ENCODE data around the gene CYB5A. TPM values are rescaled to one million over a fixed set of nuclear protein-coding genes. Genes with fewer than 3 reads are reported as not detected.
"Not testable (repeated sequence)": the region's sequence is repeated elsewhere in the genome, so short reads cannot be mapped to it uniquely, and the experiment has no call there.

Gene CYB5A, protein sequence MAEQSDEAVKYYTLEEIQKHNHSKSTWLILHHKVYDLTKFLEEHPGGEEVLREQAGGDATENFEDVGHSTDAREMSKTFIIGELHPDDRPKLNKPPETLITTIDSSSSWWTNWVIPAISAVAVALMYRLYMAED
- total RNA-seq (2014; rRNA removed; shearing (Covaris generic)) = 45.9 and 47.7 TPM in 2 replicates

DNA sequence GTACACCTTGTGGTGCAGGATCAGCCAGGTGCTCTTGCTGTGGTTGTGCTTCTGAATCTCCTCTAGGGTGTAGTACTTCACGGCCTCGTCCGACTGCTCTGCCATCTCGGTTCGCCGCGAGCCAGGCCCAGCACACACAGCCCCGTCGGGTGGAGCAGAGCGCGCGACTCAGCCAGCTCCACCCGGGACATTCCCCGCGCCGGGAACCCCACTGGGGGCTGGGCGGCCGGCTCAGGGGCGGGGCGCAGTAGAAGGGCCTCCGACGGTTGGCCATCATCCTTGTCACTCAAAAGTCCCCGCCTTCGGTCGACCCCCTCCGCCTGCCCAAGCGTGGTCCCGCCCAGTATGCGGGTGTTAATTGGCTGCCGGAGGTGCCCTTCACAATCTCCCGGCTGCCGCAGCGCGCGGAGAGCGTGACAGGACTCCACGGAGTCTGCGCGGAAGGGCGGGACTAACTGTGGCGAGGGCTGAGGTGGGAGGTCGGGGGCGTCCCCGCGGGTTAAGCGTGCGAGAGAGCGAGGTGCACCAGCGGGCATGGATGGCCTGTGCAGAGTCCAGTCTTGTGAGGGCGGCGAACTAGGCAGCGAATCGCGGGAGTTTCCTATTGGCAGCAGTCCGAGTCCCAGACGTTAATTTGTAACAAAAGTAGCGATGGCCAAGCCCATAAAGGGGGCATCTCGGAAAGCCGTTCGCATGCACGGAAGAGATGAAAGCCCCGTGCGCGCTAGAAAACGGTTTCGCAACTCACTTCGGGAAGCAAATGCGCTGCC lies at the start of gene CYB5A:
CYB5A (minus strand) TSS at position 193 of the 770 bp plus-strand sequence; CDS start at position 105, 88 bp downstream.
- peak; percentile 94 for DNase-seq (ENCODE audit: low read depth)

DNA sequence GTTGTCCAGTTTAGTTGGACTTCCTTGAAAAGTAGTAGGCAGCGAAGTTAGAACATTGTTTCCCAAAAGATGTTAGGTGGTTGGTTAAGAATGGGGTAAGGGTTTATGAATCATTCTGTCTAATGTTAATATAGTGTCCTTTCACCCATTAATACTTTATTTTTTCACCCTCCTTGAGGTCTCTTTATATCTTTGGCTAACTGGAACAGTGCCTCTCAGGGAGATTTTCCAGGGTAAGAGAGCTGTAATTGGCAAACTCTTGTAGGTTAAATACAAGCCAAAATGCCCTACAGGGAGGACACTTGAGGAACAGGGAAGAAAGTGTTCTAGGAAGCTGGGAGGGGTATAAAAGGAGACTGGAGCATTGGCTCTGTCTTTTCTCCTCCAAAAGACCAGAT lies 46.1 kb upstream of the CYB5A start:
- DNase-seq (ENCODE audit: low read depth) = no peak

DNA sequence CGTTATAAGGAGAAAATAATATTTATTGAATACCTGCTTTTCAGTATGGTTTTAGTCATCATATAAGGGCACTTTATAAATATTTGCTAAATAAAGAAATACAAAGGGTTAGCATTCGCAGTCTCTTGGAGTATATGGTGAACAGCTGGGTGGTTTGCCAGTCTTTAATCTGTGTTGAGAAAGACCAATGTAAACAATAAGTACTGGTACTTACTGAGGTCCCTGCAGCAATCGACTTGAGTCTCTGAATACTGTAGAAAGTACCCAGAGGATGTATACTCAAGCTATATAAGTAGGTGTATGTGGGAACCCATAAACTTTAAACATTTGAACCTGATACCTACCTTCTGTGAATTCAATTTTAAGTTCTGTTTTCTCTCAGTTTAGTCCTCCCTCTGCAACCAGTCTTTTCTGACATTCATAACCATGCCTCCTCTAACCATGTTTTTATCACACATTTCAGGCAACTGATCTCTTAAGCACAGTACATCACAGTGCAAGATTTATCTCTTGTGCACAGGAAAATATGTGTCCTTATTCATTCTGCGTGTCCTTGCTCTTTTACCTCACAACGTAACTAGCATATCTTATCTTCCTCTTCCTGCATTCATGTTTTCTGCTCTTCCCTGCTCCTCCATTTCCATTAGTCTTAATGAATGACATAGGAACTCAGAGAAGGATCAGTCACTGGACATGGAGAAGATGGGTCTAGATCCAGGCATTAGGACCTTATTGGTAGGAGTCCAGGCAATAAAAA lies 45.6 kb upstream of the CYB5A start:
- DNase-seq (ENCODE audit: low read depth) = no peak

DNA sequence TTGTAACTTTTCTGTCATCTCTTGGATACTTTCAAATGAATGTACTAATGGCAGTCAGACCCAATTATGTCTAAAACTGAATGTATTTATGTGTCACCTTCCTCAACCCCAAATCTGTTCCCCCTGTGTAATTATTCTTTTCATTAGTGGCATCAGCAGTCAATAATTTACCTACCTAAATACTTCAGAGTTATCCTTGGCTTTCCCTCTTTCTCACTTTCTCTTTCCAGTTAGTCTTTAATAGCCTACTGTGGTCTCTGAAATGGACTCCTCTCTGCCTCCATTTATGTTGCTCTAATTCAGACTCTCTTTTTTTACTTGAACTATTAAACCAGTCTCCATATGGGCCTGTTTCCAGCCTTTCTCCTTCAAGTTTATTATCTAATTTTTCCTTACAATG lies 44.9 kb upstream of the CYB5A start:
- DNase-seq (ENCODE audit: low read depth) = no peak

DNA sequence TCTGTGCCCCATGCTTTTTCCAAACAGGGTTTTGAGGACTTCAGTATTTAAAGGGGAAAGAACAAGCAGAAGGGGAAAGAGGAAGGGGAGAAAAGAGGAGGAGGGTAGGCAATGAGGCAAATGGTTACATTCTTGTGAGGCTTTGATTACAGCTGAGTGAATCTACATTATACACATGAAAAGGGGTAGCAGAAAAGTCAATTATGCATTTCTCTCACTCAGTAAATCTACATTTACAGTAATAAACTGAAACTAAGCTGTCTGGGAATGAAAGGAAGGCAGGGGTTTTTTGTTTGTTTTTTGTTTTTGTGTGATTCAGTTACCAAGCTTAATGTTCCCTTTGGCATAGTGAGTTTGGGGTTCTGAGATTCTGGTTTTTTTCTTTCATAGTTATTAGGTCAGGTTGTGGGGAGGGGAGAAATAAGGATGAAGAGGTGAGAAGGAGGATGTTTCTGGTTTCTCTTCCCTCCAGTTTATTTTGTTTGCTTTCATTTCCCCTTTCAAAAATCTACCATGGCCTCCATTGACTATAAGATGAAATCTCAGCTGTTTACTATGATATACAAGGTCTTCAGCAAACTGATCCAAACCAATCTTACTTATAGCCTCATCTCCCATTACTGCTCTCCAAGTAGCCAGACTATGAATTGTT lies 42.6 kb upstream of the CYB5A start:
- no peak for DNase-seq (ENCODE audit: low read depth)

DNA sequence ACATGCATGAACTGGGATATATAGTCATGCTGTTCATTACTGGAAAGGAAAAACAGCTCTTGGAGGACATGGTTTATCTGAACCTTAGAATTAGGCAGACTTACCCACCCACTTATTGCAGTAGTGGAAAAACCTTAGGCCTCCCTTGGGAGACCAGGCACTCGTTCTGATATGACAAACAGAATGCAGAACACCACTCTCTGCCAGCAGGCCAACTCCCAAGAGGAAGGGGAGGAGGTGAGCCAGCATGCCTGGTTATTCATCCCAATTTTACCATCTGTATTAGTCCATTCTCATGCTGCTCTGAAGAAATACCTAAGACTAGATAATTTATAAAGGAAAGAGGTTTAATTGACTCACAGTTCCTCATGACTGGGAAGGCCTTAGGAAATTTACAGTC lies 41.3 kb upstream of the CYB5A start:
- no peak for DNase-seq (ENCODE audit: low read depth)

DNA sequence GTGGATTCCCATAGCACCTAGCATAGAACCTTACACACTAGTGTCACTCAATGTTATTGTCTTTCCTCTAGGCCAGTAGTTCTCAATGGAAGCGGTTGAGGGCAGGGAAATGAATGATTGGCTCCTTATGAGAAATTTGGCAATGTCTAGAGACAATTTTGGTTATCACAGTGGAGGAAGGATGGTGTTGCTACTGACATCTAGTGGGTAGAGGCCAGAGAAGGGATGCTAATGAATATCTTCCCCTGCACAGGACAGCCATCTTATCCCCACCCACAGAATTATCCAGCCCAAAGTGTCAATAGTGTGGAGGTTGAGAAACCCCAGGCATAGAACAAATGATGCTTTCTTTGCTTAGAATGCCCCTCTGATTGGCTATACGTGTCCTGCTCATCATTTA lies 39.6 kb upstream of the CYB5A start:
- peak; percentile 25 for DNase-seq (ENCODE audit: low read depth)

DNA sequence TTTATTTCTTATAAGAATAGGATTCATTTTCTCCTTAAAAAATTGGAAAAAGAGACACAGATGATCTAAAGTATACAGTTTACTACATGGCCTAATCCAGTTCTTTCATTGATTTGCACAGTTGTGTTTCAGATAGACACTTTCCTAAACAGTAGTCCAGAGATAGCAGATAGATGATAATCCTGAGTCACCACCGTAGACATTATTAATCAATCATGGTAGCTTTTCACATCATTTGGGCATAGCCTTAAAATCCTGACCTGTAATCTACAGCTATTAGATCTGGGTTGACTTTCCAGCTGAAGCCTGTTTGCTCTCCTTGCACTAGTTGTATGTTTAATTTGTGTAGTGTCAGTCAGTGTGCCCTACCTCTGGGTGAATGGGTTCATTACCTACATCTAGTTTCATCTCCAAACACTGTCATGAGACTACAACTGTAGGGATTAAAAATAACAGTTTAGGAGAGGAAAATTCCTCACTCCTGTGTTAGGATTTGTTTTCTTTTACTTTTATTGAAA lies 38.0 kb upstream of the CYB5A start:
- no peak for DNase-seq (ENCODE audit: low read depth)

DNA sequence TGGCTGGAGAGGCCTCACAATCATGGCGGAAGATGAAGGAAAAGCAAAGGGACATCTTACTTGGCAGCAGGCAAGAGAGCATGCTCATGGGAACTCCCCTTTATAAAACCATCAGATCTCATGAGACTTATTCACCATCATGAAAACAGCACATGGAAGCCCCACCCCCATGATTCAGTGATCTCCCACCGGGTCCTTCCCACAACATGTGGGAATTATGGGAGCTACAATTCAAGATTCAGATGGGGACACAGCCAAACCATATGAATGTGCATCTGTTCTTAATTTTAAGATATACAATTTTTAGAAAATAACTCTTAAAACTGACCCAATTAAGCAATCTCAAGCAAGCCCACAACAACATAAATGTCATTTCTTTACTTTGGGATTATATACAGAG lies 36.4 kb upstream of the CYB5A start:
- no peak for DNase-seq (ENCODE audit: low read depth)

DNA sequence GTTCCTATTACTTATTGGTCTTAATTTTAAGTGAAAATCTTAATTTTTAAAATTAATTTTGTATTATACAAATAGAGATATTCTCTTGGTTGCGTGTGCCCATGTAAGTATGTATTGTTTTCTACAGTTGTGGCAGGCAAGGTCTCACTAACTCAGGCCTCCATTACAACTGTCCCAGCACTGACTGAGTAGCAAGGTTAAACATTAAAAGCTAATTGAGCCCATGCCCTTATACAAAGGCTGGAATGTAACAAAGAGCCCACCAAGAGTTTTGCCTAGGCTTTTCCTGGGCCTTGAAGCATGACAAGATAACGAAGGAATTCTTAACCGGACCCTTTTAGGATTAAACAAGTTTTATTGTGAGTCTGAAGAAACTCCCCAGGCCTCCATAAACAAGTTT lies 35.0 kb upstream of the CYB5A start:
- not testable (repeated sequence) for DNase-seq (ENCODE audit: low read depth)

DNA sequence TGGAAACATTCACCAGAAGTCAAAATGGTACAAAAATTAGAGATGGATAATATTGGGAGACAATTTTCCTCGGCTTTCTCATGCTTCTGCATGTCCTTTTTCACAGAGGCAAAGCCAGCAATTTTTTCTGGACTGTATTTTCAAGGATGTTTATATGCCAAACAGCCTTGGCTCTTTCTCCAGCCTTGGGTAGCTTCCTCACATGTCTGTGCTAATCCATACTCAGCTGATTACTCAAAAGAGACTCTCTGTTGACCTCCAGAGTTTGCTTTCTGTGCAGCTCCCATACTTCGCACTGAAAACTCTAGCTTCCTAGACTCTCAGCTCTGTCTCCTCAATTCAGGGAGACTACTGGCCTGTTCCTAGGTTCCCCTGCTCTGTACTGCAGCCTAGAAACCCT lies 34.5 kb upstream of the CYB5A start:
- DNase-seq (ENCODE audit: low read depth) = no peak

DNA sequence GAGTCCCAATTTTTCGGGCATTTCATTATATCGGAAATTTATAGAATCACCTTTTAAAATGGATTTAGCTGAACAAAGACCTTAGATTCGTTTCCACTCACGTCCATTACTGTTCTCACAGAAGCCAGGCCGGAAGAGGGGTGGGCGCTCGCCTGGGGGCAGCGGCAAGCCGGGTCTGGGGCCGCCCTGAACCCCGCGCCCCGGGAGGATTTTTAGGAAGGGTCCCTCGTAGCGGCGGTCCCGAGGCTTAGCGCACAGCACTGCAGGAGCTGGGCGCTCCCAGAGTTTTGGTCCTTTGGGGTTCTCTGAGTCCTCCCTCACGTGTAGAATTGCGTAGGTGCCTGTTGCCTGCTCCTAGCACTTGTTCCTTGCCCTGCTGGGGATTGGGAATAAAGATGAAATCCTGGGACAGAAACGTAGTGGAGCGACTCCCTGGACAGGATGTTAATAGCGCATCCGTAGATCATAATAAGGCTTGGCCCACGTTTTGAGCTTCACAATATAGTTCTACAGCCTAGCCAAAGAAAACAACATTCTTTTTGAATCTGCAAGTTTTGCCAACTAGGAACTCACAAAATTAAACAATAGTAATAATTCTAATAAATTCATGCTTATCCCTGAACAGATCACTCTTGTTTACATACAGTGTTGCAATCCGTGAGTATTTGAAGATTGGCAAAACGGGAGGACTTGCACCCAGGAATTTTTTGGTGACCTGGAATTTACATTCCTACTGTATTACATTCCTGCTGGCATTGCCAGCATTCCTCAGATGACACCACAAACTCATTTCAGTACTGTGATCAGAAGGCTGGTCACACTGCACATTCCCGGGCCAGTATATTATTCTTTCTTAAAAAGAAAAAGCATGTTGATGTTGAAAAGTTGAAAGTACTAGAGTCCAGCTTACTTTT lies 24.8 kb upstream of the CYB5A start:
- DNase-seq (ENCODE audit: low read depth) = peak; percentile 58

DNA sequence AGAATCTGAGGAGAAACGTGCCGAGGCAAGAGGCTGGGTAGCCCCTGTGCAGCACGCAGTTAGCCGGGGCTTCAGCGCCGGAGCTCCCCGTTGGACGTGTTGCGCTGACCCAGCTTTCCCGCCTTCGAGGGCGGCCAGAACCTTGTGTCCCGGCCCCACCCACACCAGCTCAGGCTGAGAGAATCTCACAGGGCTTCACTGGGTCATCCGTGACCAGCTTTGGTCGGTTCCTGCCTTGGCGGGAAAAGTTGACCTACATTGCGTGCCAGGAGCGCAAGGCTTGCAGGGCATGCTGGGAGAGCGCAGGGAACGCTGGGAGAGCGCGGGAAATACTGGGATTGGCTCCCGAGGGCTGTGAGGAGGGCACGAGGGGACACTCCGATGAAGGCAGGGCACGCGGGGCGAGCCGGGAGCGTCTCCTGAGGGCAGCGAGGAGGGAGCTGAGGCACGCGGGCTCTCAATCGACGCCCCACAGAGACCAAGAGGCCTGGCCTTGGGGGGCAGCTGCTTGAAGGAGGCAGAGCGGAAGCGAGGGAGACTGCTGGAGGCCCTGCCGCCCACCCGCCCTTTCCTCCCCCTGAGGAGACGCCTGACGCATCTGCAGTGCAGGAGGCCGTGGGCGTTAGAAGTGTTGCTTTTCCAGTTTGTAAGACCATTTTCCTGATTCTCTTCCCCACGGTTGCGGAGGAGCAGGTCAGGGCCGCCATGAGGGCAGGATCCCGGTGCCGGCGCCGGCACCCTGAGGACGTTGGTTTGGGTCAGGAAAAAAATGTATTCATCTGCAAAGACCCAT lies 23.9 kb upstream of the CYB5A start, which contains the start of gene C18orf63:
C18orf63 (plus strand) TSS at position 376 of the 793 bp plus-strand sequence. CDS start 2,027 bp downstream, outside the sequence.
- no peak for DNase-seq (ENCODE audit: low read depth)

DNA sequence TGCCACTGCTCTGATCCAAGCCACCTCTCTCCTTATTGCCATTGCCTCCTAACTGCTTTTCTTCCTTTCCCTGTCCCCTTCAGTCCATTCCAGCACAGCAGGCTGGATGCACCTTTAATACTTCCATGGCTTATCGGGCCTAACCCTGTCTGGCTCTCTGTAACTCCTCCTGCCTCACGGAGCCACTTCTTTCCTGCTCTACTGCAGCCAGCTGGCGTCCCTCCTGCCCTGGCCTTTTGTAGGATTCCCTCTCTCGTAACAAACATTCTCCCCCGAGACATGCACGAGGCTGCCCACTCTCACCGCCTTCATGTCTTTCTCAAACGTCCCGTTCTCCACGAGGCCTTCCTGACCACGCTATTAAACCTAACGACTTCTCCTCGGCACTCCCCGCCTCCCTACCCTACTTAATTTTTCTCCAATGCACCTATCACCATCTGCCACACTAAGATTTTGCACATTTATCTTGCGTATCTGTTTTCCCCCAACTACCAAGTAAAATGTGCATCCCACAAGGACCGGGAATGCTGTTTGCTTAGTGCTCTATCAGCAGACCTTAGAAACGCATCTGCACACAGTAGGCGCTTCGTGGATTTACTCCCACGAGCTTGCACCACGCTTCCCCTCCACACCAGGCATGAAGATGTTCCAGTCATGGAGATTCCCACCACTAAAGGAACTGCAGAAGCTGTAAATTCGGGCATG lies 23.1 kb upstream of the CYB5A start:
- no peak for DNase-seq (ENCODE audit: low read depth)

DNA sequence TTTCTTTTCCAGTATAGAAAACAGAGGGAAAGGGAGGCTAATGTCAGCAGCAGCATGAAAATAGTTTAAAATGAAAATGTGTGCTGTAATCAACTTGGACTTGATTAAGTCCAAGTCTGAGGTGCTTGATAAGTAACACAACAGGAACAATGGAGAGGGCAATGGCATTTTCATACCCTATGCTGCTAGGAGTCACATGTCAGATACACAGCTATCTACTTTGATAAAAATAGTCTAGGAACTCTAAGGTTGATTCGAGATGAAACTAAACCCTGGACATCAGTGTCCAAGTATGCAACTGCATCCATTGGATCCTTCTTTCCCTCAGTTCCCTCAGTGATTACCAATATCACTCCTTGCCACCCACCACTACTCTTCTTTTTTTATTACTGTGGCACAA lies 19.2 kb upstream of the CYB5A start:
- no peak for DNase-seq (ENCODE audit: low read depth)

DNA sequence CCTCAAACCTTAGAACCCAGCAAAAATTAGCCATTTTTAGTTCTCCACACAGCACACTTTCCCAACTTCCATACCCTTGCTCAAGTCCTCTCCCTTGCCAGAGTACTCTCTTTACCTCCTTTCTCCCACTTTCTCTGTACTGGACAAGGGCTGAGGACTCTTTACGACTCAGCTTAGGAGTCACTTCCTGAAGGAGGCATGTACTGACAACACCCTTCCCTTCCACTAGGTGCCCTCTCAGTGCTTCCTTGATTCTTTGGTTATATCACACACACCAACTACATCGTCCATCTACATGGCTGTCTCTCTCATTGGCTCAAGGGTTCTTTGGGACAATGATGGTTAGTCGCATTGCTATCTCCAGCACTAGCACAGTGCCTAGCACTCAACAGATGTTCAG lies 18.6 kb upstream of the CYB5A start:
- peak; percentile 33 for DNase-seq (ENCODE audit: low read depth)

DNA sequence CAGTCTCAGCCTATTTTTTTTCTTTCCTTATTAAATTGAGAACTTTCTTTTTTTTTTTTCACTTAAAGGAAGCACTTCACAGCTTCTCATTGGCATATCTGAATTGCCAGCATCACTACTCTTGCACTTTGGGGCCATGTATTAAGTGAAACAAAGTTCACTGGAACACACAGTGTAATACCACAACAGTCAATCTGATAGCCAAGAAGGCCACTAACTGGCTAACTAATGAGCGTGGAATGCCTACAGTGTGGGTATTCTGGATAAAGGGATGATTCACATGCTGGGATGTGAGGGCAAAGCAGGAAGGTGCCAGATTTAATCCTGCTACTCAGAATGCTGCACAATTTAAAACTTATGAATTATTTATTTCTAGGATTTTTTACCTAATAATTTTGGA lies 12.2 kb upstream of the CYB5A start:
- peak; percentile 75 for DNase-seq (ENCODE audit: low read depth)

DNA sequence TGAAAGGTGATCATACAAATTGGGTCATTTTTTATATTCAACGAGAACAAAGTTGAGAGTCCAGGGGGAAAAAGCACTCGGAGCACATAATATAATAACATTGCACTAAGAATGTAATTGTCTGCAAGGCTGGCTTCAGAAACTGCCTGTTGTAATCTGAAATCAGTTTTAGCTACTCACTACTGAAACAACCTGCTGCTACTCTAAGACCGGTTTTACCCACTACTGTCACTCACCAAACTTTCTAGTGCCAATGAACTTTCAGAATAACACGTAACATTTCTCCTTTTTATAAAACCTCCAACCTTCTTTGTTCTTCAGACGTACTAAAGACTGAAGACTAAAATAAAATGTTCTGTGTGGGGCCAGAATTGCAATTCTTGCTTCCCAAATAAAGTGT lies 11.5 kb upstream of the CYB5A start:
- no peak for DNase-seq (ENCODE audit: low read depth)

DNA sequence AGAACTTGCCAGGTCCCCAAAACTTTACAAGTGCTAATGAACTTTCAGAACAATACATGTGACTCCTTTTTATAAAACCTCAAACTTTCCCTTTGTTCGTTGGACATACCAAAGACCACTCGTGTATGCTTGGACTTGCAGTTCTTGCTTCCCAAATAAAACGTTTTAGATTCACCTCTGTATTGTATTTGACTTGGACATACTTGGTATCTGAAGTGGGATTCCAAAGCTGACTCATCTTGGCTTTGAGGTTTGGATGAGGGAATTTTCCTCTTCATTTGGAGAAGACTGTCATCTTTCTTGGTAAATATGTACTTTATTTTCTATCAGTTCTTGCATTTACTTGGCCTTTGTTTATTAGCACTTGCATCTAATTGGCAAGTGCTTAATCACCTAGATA lies 8.0 kb upstream of the CYB5A start:
- DNase-seq (ENCODE audit: low read depth) = peak; percentile 52

Measured in Daoy (cell line).